ENCODE data around the gene PPARD.

PPARD gene

GRCh38 chr6:35358086-35358485 is 15.7 kb downstream of the PPARD start:
- DNase-seq = no peak

GRCh38 chr6:35359346-35359743 is 17.0 kb downstream of the PPARD start:
- no peak for DNase-seq

GRCh38 chr6:35359744-35360348 is 17.5 kb downstream of the PPARD start:
- no peak for DNase-seq

- no peak for DNase-seq
Measured at GRCh38 chr6:35360349-35361138, 18.2 kb downstream of the PPARD start.

GRCh38 chr6:35362200-35362599 is 19.8 kb downstream of the PPARD start:
- no peak for DNase-seq

- no peak for DNase-seq
Measured at GRCh38 chr6:35363293-35363750, 21.0 kb downstream of the PPARD start.

GRCh38 chr6:35365594-35366203 is 23.3 kb downstream of the PPARD start:
- DNase-seq = no peak

GRCh38 chr6:35366204-35366596 is 23.8 kb downstream of the PPARD start:
- no peak for DNase-seq

GRCh38 chr6:35367646-35368037 is 25.3 kb downstream of the PPARD start:
- DNase-seq = no peak

- no peak for DNase-seq
Measured at GRCh38 chr6:35368038-35368887, 25.9 kb downstream of the PPARD start.

GRCh38 chr6:35370124-35370741 is 27.9 kb downstream of the PPARD start:
- no peak for DNase-seq

- DNase-seq = no peak
Measured at GRCh38 chr6:35370785-35371493, 28.6 kb downstream of the PPARD start.

GRCh38 chr6:35371494-35372262 is 29.3 kb downstream of the PPARD start:
- DNase-seq = no peak

GRCh38 chr6:35372633-35373032 is 30.3 kb downstream of the PPARD start:
- DNase-seq = no peak

GRCh38 chr6:35376281-35376680 is 33.9 kb downstream of the PPARD start:
- no peak for DNase-seq

- no peak for DNase-seq
Measured at GRCh38 chr6:35377002-35377401, 34.6 kb downstream of the PPARD start.

- DNase-seq = no peak
Measured at GRCh38 chr6:35378261-35378660, 35.9 kb downstream of the PPARD start.

- no peak for DNase-seq
Measured at GRCh38 chr6:35381132-35381531, 38.8 kb downstream of the PPARD start.

- no peak for DNase-seq
Measured at GRCh38 chr6:35382015-35382414, 39.7 kb downstream of the PPARD start.

GRCh38 chr6:35385457-35386202 is 43.3 kb downstream of the PPARD start:
- DNase-seq = no peak
